ENCODE results near the gene PKN1.
A peak's percentile ranks its signal among the peaks of the same experiment; 100 is the strongest.

PKN1 gene

GRCh38 chr19:14432791-14433553, at the start of gene PKN1:
Gene PKN1, plus strand, starts transcription at chr19:14433306. Its CDS starts 216 bp downstream, at chr19:14433522.
- Histone ChIP-seq H3K27ac (ENCODE audit: low read depth in 2 of 2, low read length in 2 of 2) (peak within 1 kb of the TSS; percentile 48 to 63), H3K9me3 (ENCODE audit: control insufficient read depth in 2 of 2, low read length in 2 of 2) (no peaks in the 10 kb centered on the region), H3K36me3 (ENCODE audit: control insufficient read depth in 2 of 2, insufficient read depth in 2 of 2, low read length in 2 of 2) (no peaks in the 10 kb centered on the region), H3K4me3 (ENCODE audit: low read length in 2 of 2) (peak within 1 kb of the TSS; percentile 54 to 70), H3K9ac (ENCODE audit: low read depth in 1 of 2, low read length in 2 of 2) (peak within 1 kb of the TSS; percentile 60 to 64), H3K27me3 (ENCODE audit: control insufficient read depth in 2 of 2, insufficient read depth in 2 of 2, low read length in 2 of 2) (peaks cover 3 to 5% of the 10 kb centered on the region in 2 donors), H3K4me1 (ENCODE audit: control insufficient read depth in 2 of 2, insufficient read depth in 2 of 2, low read length in 2 of 2) (peaks cover 21 to 24% of the 10 kb centered on the region in 2 donors)

DNA sequence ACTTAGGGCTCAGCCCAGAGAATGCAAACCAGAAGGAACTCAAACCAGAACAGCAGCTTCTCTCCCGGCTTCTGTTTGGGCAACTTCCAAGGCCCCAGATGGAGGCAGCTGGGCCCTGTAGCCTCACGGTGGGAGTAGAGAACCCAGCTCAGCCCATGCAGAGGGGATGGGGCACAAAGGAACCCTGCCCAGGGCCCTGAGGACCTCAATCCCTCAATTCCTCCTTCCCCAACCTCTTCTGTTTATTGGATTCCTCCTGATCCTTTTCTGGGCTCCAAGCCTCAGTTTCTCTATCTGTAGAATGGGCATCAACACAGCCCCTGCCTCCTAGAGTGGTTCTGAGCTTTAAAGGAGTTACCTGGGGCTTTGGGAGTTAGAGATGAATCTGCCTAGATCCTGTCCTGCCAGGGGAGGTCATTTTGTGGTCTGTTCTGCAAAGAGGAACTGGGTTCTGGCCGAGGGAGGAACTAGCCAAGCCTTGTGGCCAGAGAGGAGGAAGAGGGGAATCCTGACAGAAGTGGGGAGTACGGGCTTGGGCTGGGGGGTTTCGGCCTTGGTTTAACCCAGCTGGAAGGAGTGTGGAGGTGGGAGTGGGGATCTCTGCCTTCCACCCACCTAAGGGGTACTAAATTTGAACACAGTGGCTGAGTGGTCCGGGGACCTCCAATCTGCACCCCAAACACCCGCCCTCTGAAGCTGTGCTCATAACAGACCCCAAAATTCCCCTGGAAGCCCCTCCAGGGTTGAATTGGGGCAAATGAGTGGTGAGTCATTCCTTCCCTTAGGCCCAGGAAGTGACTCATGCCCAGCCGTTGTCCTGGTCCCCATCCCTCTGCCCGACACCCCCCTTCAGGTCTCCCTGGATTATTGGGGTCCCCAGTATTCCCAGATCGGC, 49.2 kb upstream of the PKN1 start:
- Histone ChIP-seq H3K9ac (ENCODE audit: low read depth in 1 of 2, low read length in 2 of 2) (peak overlapping the region; percentile 38 to 71), H3K4me3 (ENCODE audit: low read length in 2 of 2) (peak overlapping the region; percentile 67 to 73)

DNA sequence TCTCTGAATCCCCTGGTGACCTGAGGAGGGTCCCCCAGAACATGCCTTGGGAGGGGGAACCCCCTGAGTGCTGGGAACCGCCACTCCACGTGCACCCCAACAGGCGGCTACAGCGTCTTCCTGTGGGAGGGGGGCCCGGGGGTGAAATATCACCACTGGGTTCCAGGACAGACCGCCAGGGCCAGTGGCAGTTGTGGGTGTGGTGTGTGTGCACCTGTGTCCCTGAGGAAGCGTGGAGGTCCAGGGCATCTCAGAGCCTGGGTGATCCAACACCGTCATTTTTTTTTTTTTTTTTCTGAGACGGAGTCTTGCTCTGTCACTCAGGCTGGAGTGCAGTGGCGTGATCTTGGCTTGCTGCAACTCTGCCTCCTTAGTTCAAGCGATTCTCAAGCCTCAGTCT, 47.6 kb upstream of the PKN1 start:
- Histone ChIP-seq H3K27ac (ENCODE audit: low read depth in 2 of 2, low read length in 2 of 2) (no peak overlapping the region), H3K9ac (ENCODE audit: low read depth in 1 of 2, low read length in 2 of 2) (peak overlapping the region in 1 of 2 donors; percentile 5), H3K4me3 (ENCODE audit: low read length in 2 of 2) (peak overlapping the region in 1 of 2 donors; percentile 20), H3K4me1 (ENCODE audit: control insufficient read depth in 2 of 2, insufficient read depth in 2 of 2, low read length in 2 of 2) (peaks cover 22 to 32% of the 10 kb centered on the region in 2 donors), H3K27me3 (ENCODE audit: control insufficient read depth in 2 of 2, insufficient read depth in 2 of 2, low read length in 2 of 2) (no peaks in the 10 kb centered on the region), H3K36me3 (ENCODE audit: control insufficient read depth in 2 of 2, insufficient read depth in 2 of 2, low read length in 2 of 2) (peaks cover under 1% of the 10 kb centered on the region in 2 donors), H3K9me3 (ENCODE audit: control insufficient read depth in 2 of 2, low read length in 2 of 2) (no peaks in the 10 kb centered on the region)

More for the DNA sequence above, 49.2 kb upstream of the PKN1 start:
- H3K27me3 ChIP-seq (ENCODE audit: control insufficient read depth in 2 of 2, insufficient read depth in 2 of 2, low read length in 2 of 2) = no peaks in the 10 kb centered on the region
- H3K27ac ChIP-seq (ENCODE audit: low read depth in 2 of 2, low read length in 2 of 2) = peak overlapping the region; percentile 76 to 82
- H3K36me3 ChIP-seq (ENCODE audit: control insufficient read depth in 2 of 2, insufficient read depth in 2 of 2, low read length in 2 of 2) = no peaks in the 10 kb centered on the region
- H3K4me1 ChIP-seq (ENCODE audit: control insufficient read depth in 2 of 2, insufficient read depth in 2 of 2, low read length in 2 of 2) = peaks cover 26 to 37% of the 10 kb centered on the region in 2 donors
- H3K9me3 ChIP-seq (ENCODE audit: control insufficient read depth in 2 of 2, low read length in 2 of 2) = no peaks in the 10 kb centered on the region

DNA sequence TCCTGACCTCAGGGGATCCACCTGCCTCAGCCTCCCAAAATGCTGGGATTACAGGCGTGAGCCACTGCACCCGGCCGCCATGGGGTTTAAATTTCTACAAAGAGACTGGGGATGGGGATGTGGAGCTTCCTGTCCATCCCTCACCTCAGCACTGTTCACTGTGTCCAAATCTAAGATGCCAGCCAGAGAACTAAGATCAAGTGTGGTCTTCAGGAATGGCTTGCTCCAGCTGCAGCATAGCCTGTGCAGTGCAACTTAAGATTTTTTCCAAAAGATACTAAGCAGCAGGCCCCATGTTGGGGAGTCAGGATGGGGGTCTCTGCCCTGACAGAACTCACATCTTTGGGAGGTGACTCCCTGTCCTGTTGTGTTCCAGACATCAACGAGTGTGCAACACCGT, 42.6 kb upstream of the PKN1 start:
- peaks cover 31 to 40% of the 10 kb centered on the region in 2 donors for H3K36me3 ChIP-seq (ENCODE audit: control insufficient read depth in 2 of 2, insufficient read depth in 2 of 2, low read length in 2 of 2)
- H3K27ac ChIP-seq (ENCODE audit: low read depth in 2 of 2, low read length in 2 of 2) = no peak overlapping the region
- H3K4me1 ChIP-seq (ENCODE audit: control insufficient read depth in 2 of 2, insufficient read depth in 2 of 2, low read length in 2 of 2) = peaks cover 0 to under 1% of the 10 kb centered on the region in 2 donors
- H3K9ac ChIP-seq (ENCODE audit: low read depth in 1 of 2, low read length in 2 of 2) = no peak overlapping the region
- H3K4me3 ChIP-seq (ENCODE audit: low read length in 2 of 2) = no peak overlapping the region
- no peaks in the 10 kb centered on the region for H3K27me3 ChIP-seq (ENCODE audit: control insufficient read depth in 2 of 2, insufficient read depth in 2 of 2, low read length in 2 of 2)
- H3K9me3 ChIP-seq (ENCODE audit: control insufficient read depth in 2 of 2, low read length in 2 of 2) = no peaks in the 10 kb centered on the region

- Histone ChIP-seq H3K9ac (ENCODE audit: low read depth in 1 of 2, low read length in 2 of 2) (no peak overlapping the region), H3K9me3 (ENCODE audit: control insufficient read depth in 2 of 2, low read length in 2 of 2) (no peaks in the 10 kb centered on the region), H3K4me3 (ENCODE audit: low read length in 2 of 2) (no peak overlapping the region), H3K27ac (ENCODE audit: low read depth in 2 of 2, low read length in 2 of 2) (no peak overlapping the region), H3K4me1 (ENCODE audit: control insufficient read depth in 2 of 2, insufficient read depth in 2 of 2, low read length in 2 of 2) (no peaks in the 10 kb centered on the region), H3K27me3 (ENCODE audit: control insufficient read depth in 2 of 2, insufficient read depth in 2 of 2, low read length in 2 of 2) (no peaks in the 10 kb centered on the region), H3K36me3 (ENCODE audit: control insufficient read depth in 2 of 2, insufficient read depth in 2 of 2, low read length in 2 of 2) (peaks cover 37 to 48% of the 10 kb centered on the region in 2 donors)
These were observed 41.8 kb upstream of the PKN1 start for GRCh38 chr19:14391156-14391821.

- H3K27ac ChIP-seq (ENCODE audit: low read depth in 2 of 2, low read length in 2 of 2) = no peak overlapping the region
- H3K27me3 ChIP-seq (ENCODE audit: control insufficient read depth in 2 of 2, insufficient read depth in 2 of 2, low read length in 2 of 2) = no peaks in the 10 kb centered on the region
- no peak overlapping the region for H3K9ac ChIP-seq (ENCODE audit: low read depth in 1 of 2, low read length in 2 of 2)
- no peaks in the 10 kb centered on the region for H3K4me1 ChIP-seq (ENCODE audit: control insufficient read depth in 2 of 2, insufficient read depth in 2 of 2, low read length in 2 of 2)
- no peaks in the 10 kb centered on the region for H3K9me3 ChIP-seq (ENCODE audit: control insufficient read depth in 2 of 2, low read length in 2 of 2)
- no peak overlapping the region for H3K4me3 ChIP-seq (ENCODE audit: low read length in 2 of 2)
- H3K36me3 ChIP-seq (ENCODE audit: control insufficient read depth in 2 of 2, insufficient read depth in 2 of 2, low read length in 2 of 2) = peaks cover 45 to 57% of the 10 kb centered on the region in 2 donors
These were observed 39.8 kb upstream of the PKN1 start for GRCh38 chr19:14393329-14393728.

- Histone ChIP-seq H3K27ac (ENCODE audit: low read depth in 2 of 2, low read length in 2 of 2) (no peak overlapping the region), H3K9ac (ENCODE audit: low read depth in 1 of 2, low read length in 2 of 2) (no peak overlapping the region), H3K36me3 (ENCODE audit: control insufficient read depth in 2 of 2, insufficient read depth in 2 of 2, low read length in 2 of 2) (peaks cover 45 to 57% of the 10 kb centered on the region in 2 donors), H3K4me1 (ENCODE audit: control insufficient read depth in 2 of 2, insufficient read depth in 2 of 2, low read length in 2 of 2) (no peaks in the 10 kb centered on the region), H3K27me3 (ENCODE audit: control insufficient read depth in 2 of 2, insufficient read depth in 2 of 2, low read length in 2 of 2) (no peaks in the 10 kb centered on the region), H3K9me3 (ENCODE audit: control insufficient read depth in 2 of 2, low read length in 2 of 2) (no peaks in the 10 kb centered on the region), H3K4me3 (ENCODE audit: low read length in 2 of 2) (no peak overlapping the region)
These were observed 38.9 kb upstream of the PKN1 start for GRCh38 chr19:14394167-14394566.

DNA sequence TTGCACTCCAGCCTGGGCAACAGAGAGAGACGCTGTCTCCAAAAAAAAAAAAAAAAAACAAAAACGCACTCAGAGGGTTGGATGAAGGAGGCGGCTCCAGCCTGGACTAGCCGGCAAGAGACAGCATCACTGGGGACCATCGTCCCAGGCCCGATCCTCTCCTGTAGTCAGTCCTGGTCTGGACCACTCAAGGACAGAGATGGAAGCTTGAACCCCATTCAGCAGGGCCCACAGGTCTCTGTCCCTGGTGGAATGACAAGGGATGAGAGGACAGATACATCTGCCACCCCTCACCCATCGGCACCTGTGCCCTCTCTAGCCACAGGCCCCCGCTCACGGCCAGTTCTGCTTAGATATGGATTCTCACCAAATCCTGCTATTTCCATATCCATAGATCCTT, 37.8 kb upstream of the PKN1 start:
- Histone ChIP-seq H3K27me3 (ENCODE audit: control insufficient read depth in 2 of 2, insufficient read depth in 2 of 2, low read length in 2 of 2) (no peaks in the 10 kb centered on the region), H3K36me3 (ENCODE audit: control insufficient read depth in 2 of 2, insufficient read depth in 2 of 2, low read length in 2 of 2) (peaks cover 45 to 60% of the 10 kb centered on the region in 2 donors), H3K27ac (ENCODE audit: low read depth in 2 of 2, low read length in 2 of 2) (no peak overlapping the region), H3K9ac (ENCODE audit: low read depth in 1 of 2, low read length in 2 of 2) (no peak overlapping the region), H3K4me1 (ENCODE audit: control insufficient read depth in 2 of 2, insufficient read depth in 2 of 2, low read length in 2 of 2) (no peaks in the 10 kb centered on the region), H3K4me3 (ENCODE audit: low read length in 2 of 2) (no peak overlapping the region), H3K9me3 (ENCODE audit: control insufficient read depth in 2 of 2, low read length in 2 of 2) (no peaks in the 10 kb centered on the region)

GRCh38 chr19:14395710-14396336, 37.3 kb upstream of the PKN1 start:
- no peak overlapping the region for H3K9ac ChIP-seq (ENCODE audit: low read depth in 1 of 2, low read length in 2 of 2)
- no peak overlapping the region for H3K4me3 ChIP-seq (ENCODE audit: low read length in 2 of 2)
- H3K36me3 ChIP-seq (ENCODE audit: control insufficient read depth in 2 of 2, insufficient read depth in 2 of 2, low read length in 2 of 2) = peaks cover 41 to 56% of the 10 kb centered on the region in 2 donors
- no peaks in the 10 kb centered on the region for H3K9me3 ChIP-seq (ENCODE audit: control insufficient read depth in 2 of 2, low read length in 2 of 2)
- H3K27ac ChIP-seq (ENCODE audit: low read depth in 2 of 2, low read length in 2 of 2) = no peak overlapping the region
- no peaks in the 10 kb centered on the region for H3K4me1 ChIP-seq (ENCODE audit: control insufficient read depth in 2 of 2, insufficient read depth in 2 of 2, low read length in 2 of 2)
- H3K27me3 ChIP-seq (ENCODE audit: control insufficient read depth in 2 of 2, insufficient read depth in 2 of 2, low read length in 2 of 2) = no peaks in the 10 kb centered on the region
